GM21360 (cell line): ENCODE measurements around the gene KIF21A.
A peak's percentile ranks its signal among the peaks of the same experiment; 100 is the strongest.
"Not testable (repeated sequence)": the region's sequence is repeated elsewhere in the genome, so short reads cannot be mapped to it uniquely, and the experiment has no call there.

Source experiments
- ATAC-seq: cut with Tn5 transposase; IDR thresholded peaks from one replicate; pipeline ENCODE4 v1.9.1; 2021; ENCODE audit warnings: mild to moderate bottlenecking, moderate library complexity; ENCODE audit not compliant: unreplicated experiment

KIF21A gene

DNA sequence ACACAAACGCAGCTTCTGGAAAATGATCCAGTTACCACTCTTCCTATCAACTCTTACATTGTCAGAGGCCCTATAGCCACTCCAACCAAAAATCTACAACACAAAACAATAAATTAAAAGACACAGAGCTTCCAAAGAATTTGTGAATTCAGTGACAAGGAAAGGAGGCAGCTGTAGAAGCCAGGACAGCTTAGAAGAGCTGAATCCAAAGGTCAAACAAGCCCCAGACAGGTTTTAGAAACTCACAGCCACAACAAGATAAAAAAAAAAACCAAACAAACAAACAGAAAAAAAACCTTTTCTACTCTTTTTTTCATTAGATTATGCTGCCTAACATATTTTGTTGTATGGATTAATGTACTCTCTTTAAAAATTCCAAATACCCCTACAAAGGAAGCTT is 94.4 kb downstream of the KIF21A start:
- ATAC-seq = no peak

DNA sequence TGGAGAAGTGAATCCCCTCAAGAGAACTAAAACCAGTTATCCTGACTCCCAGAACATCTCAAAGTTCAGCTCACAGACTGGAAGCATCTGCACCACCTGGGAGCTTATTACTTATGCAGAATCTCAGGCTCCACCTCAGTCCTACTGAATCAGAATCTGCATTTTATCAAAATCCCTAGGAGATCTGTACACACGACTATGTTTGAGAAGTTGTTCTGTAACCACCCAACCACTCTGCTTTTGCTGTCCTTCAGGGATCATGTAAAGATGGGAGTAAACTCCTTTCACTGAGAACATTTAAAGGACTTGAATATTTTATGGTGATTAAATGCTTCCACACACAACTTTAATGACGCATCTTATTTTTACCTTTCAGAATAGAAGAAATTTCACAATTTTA is 98.0 kb downstream of the KIF21A start:
- ATAC-seq = no peak

DNA sequence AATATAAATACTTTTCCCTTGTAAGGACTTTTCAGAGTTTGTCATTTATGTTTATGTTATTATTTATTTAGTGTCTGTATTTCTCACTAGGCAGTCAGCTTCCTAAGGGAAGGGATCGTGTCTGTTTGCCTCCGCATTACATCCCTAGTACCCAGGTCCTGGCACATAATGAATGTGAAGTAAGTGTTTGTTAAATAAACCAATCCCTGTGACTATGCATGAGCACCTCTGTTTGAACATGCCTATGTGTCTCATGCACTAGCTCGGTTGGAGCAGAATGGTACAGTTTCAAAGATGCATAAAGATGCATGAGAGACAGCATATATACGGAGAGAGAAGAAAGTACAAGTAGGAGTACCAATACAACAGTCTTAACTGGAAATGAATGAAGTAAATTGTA is 99.3 kb downstream of the KIF21A start:
- ATAC-seq = no peak

DNA sequence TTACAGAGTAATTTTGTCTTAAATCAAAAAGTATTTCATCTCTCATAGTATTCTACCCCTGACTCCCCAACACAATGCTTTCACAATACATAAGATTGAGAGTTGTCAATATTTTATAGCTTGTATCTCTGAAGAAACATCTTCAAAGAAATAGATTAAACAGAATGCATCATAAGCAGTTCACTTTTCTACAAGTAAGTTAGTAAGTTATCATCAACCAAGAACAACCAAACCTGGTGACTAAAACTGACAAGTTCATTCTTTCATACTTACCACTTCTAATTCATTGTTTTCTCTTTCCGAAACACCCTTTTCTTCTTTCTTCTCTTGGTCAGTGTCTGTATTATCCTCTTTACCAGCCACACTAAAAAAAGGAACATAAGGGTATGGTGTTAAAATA is 101.2 kb downstream of the KIF21A start:
- no peak for ATAC-seq

DNA sequence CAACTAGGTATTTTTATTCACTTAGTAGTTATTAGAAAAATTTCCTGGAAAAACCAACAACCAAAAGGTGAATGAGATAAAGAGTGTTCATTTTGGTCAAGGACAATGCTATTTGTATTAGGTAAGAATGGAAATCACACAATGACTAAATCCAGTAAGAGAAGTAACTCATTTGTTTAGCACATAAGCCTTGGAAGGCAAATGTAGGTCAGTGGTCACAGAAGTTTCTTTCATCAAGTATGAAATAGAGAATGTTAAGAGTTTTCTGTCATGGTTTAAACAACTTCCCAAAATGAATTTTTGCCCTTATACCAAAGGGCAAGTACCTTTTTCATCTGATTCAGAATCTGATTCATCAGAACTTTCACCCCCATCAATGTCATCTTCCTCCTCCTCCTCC is 101.7 kb downstream of the KIF21A start:
- ATAC-seq = peak; percentile 73

DNA sequence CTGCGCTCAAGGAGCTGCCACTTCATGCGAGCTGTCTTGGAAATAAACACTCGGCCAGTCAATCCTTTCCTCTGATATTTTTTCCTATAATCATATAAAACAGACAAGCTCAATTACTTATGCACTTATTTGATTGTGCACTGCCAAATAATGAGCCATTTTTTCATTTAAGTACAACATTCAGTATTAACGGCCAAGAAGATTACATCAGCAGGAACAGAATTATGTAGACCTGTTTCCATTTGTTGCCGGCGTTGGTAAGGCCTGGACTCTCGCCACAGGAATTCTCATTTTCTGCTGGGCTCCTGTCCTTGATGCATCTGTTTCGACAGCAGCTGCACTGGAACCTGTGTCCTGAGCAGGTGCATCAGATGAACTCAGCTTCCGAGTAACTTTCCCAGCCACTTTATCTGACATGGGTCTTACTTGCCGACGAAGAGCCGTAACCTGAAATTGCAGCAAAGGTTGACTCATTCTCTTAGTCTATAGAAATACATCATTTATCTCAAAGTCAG is 110.2 kb downstream of the KIF21A start:
- ATAC-seq = no peak

DNA sequence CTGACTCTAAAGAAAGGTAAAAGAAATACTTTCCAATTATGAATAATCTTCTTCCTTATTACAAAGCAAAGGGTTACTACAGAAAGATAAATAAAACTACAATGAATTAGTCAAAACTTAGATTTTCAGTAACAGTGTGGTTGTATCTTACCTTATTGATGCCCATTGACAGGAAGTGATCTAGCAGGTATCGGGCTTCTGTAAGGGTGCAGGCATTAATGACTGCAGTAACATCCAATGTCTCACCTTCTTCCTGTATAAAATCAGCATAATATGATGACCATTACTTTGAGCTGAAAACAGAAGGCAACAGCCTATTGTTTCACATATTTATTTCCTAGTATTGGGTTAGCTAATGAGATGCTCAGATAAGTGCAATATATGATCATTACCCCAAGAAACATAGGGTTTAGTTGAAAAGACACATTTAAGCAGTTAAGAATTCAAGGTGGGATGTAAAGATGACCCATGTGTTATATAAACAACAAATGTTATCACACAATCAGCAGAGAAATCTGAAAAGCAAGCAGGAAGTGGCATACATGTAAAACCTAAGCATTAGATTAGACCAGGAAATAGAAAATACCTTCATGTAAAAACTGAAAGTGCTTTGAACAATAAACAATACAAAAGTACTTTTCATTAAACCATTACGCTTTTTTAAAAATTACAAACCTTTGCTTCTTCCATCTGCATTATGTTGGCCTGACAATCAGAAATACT is 111.2 kb downstream of the KIF21A start:
- ATAC-seq = no peak

DNA sequence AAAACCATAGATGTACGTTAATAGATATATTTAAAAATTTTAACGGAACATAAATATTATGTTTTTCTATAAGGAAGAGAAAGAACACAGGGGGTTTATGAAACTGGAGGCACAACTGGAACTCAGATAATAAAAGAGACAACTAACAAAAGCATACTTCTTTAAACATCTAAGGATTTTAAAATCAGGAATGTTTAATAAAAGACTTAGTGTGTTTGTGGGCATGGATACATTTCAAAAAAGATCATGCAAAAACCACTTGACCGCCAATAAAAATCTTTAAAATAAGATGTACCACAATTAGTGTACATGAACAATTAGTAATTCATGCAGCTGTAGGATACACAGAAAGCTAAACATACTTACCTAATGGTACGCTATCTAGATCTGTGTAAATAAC is 113.0 kb downstream of the KIF21A start:
- no peak for ATAC-seq

DNA sequence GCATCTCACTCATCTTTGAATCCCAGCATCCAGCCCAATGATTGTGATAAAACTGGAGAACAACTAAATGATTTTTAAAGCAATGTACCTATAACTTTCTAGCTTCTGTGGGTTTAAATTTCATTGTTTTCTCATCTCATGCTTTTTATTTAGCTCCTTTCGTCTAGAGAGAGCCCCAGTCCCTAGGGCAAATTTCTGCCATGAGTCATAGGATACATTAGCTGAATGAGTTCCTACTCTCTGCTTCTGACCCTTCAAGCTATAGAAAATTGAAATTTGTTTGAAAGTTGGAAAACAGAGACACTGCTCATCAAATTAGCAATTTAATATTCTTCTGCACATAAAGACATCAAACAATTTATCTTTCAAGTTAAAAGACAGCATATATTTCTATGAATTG is 113.9 kb downstream of the KIF21A start:
- ATAC-seq = no peak

DNA sequence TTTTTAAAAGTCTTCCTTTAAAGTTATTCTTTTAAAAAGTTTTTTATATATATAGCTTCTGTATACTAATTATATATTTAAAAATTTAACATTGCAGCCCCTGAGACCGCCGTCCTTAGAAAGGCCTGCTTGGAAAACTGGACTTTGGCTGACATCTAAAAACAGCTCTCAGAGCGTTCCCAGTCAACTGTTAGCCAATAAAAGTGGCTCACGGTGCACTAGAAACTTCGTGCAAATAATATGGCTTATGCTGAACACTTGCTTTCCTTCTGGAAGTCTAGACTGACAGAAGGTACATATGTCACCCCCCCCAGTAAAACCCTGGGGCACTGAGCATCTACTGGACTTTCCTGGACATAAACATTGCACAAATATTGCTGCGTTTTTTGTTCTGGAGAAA is 115.0 kb downstream of the KIF21A start:
- no peak for ATAC-seq

DNA sequence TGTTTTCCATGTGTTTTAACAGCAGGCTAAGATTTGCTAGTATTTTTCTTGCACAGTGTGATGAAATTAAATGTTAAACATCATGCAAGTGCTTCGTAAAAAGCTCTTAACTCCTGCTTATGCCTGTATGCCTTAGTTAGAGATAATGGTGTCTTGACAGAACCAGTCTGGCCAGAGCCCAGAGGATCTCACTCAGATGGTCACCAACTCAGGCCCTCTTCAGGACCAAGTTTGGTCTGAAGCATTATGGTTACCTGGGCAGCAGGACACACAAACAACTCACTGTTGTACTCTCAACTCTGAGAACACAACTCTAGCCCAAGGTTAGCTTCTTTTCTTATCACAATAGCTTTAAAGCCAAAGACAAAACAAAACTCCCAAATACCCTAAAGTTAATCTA is 115.4 kb downstream of the KIF21A start:
- ATAC-seq = no peak

DNA sequence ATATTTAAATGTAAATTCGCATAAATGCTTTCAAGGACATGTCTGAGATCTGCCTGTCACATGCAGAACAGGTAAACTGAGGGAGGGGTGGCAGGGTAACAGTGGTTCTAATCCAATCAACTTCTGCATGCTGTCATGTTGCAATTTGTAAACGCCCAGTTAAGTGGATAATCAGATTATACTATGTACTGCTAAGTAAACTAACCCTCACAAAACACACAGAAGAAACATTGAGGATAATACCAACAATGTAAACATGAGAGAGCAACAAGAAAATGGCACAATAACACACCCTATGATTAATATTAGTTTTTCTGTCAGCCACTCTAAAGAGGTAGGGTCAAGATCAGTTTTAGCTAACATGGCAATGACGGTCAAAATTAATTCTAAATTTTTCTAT is 123.7 kb downstream of the KIF21A start:
- ATAC-seq = no peak

DNA sequence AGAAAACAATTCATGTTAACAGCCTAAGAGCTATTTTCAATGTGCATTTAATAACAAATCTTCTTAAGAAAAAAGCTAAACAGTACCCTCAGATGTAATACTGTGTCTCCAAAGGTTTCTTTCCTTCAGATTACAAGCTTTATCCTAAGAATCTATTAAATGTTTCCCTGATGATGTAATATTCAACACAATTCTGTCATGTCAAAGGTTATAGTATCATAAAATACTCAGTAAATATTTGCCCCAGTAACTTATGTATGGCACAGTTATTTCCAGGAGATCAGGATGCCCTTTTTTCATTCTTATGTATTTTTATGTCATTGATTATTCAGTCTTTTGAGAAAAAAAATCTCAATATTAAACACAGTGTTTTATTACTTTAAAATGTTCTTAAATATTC is 128.4 kb downstream of the KIF21A start:
- ATAC-seq = no peak

DNA sequence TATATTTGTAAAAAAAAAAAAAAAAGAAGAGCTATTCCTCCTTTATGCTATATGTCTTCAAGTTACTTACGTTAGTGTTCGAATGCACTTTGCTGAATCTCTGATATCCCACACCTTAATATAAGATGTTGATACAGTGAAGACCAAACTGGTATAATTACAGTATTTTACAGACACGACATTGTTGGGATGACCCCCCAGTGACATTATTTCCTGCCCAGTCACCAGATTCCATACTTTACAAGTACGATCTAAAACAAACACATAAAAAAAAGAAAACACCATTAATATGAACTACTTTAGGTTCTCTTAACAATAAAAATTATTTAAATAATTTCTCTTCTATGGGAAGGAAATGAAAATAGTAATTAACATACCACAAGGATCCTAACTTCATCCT is 133.4 kb downstream of the KIF21A start:
- ATAC-seq = no peak

DNA sequence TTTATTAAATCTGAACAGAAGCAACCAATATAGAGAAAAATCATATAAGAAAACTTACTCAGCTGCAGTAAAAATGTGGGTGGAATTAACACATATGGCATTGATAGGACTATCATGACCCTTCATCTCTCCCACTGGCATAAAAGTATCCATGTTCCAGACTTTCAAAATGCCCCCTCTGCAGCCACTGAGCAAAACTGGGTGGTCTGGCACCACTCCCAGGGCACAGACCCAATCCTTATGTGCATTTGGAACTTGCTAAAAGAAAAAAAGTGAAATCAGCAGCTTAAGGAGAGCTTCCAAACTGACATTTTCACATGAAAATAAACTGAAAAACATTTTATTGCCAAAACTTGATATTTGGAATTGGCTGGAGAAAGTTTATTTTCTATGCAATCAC is 141.5 kb downstream of the KIF21A start:
- ATAC-seq = no peak

DNA sequence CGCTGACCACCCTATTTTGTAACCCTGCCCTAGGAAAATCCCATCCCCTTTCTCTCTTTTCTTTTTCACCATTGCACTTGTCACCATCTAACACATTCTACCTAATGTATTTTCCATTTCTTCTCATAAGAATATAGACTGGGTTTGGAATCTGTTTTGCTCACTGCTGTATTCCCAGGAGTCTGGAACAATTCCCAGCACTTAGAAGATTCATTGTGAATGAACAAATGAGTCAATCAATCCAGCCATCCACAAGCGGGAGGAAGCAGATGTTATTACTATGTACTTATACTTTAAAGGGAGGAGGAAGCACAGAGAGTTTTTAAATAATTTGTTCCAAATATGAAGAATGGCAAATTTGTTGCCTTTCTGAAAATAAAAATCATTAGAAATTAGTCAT is 142.1 kb downstream of the KIF21A start:
- no peak for ATAC-seq

DNA sequence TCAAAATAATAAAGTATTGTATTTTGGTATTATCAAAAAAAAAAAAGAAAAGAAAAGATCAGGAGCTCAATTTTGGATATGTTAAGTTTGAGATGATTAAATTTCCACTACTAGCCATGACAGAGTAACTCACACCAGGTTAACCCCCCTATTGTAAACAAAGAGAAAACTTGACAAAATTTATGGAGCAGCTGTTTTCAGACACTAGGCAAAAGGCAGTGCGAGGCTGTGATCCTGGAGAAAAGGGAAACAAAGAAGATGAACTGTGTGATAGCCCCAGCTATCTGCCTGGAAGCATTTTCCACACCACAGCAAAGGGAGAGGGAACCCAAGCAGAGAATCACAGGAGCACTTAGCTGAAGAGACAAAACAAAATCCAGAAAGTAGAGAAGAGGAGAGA is 145.0 kb downstream of the KIF21A start:
- no peak for ATAC-seq

DNA sequence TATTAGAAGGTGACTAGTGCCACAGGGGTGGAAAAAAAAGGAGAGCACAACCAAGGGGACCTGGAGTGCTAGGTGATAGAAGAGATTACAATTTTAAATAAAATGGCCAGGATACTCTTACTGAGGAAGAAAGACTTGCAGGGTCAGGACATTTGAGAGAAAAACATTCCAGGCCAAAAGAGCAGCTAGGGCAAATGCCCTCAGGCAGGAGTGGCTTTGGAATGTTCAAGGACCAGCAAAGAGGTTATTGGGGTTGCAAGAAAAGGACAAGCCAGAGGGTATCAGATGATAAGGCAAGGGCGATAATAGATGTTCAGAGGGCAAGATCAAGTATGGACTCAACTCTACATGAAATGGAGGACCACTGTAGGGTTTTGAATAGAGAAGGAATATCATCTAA is 146.4 kb downstream of the KIF21A start:
- ATAC-seq = no peak

DNA sequence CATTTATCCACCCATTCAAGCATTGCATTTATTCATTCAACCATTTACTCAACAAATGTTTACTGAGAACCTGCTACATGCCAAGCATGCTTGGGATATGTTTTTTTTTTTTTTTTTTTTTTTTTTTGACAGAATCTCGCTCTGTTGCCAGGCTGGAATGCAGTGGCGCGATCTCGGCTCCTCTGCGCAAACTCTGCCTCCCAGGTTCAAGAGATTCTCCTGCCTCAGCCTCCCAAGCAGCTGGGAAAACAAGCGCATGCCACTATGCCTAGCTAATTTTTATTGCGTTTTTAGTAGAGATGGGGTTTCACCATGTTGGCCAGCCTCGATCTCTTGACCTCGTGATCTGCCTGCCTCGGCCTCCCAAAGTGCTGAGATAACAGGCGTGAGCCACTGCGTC is 147.3 kb downstream of the KIF21A start:
- not testable (repeated sequence) for ATAC-seq

DNA sequence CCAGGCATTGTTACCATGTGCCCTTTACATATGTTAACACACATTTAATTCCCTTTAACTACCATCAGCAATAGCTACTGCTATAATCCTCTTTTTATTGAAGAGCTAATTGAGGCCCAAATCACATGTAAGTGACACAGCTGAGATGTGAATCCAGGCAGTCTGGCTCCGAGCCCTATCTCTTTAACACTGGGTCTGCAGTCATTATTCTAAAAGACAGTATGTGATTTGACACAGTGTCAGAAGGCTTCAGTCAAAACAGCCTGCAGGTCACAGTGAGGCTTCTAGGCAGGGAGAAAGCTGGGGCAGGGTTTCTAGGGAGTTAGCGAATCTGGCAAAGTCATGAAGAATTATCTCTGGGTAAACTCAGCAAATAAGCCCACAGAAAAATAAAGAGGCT is 148.2 kb downstream of the KIF21A start:
- no peak for ATAC-seq

DNA sequence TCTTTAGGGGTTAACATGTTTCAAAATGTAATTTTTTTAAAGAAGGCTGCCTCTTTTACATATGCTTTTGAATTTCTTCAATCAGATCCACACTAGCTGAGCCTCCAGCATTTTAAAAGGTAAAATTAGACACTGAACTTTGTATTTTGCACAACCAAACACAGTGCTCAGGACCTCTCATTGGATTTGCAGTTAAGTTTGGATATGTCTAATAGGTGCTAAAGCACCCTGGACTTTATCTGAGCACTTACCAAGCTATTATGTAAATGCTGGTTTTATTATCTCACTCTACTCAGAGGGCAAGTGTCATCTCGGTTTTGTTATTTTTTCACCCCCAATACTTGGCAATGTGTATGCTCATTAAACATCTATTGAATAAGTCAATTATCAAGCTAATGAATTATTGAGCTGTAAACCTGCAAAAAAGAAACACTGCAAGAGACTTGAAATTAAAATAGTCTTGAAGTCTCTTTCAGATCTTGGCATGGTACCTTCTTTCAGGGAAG is 150.7 kb downstream of the KIF21A start:
- ATAC-seq = no peak

DNA sequence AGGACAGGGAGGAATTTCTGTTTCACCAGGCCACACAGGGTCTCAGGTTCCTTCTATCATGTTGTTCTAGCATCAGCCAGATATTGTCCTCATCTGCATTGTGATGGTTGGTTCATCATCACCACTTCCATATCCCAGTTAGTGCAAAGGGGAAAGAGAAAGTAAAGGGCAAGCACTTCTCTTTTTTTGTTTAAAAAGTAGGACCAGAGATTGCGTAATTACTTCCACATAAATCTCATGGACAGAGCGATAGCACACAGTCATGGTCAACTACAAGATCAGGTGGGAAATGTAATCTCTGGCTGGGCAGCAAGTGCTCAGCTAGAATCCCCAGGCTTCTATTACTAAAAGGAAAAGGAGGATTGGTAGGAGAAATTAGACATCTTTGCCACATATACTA is 155.1 kb downstream of the KIF21A start:
- no peak for ATAC-seq

DNA sequence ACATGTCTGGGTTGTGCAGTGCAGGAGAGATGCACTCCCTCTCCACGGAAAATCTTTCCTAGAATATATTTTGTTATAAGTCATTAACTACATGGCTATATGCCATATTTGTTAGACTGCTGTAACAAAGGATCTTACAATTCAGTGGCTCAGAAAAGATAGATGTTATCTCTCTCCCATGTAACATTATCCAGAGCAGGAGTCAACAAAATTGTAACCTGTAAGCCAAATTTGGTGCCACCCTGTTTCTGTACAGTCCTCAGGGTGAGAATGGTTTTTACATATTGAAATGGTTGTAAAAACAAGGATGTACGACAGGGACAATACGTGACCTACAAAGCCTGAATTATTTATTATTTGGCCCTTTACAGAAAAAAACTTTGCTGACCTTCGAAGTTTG is 155.5 kb downstream of the KIF21A start:
- ATAC-seq = no peak
